ENCODE data around the gene ATF7.
A peak's percentile ranks its signal among the peaks of the same experiment; 100 is the strongest.

The ATF7 gene

GRCh38 chr12:53625946-53626701, at the start of gene ATF7 (continued):
- TF ChIP-seq, protein P1, sequence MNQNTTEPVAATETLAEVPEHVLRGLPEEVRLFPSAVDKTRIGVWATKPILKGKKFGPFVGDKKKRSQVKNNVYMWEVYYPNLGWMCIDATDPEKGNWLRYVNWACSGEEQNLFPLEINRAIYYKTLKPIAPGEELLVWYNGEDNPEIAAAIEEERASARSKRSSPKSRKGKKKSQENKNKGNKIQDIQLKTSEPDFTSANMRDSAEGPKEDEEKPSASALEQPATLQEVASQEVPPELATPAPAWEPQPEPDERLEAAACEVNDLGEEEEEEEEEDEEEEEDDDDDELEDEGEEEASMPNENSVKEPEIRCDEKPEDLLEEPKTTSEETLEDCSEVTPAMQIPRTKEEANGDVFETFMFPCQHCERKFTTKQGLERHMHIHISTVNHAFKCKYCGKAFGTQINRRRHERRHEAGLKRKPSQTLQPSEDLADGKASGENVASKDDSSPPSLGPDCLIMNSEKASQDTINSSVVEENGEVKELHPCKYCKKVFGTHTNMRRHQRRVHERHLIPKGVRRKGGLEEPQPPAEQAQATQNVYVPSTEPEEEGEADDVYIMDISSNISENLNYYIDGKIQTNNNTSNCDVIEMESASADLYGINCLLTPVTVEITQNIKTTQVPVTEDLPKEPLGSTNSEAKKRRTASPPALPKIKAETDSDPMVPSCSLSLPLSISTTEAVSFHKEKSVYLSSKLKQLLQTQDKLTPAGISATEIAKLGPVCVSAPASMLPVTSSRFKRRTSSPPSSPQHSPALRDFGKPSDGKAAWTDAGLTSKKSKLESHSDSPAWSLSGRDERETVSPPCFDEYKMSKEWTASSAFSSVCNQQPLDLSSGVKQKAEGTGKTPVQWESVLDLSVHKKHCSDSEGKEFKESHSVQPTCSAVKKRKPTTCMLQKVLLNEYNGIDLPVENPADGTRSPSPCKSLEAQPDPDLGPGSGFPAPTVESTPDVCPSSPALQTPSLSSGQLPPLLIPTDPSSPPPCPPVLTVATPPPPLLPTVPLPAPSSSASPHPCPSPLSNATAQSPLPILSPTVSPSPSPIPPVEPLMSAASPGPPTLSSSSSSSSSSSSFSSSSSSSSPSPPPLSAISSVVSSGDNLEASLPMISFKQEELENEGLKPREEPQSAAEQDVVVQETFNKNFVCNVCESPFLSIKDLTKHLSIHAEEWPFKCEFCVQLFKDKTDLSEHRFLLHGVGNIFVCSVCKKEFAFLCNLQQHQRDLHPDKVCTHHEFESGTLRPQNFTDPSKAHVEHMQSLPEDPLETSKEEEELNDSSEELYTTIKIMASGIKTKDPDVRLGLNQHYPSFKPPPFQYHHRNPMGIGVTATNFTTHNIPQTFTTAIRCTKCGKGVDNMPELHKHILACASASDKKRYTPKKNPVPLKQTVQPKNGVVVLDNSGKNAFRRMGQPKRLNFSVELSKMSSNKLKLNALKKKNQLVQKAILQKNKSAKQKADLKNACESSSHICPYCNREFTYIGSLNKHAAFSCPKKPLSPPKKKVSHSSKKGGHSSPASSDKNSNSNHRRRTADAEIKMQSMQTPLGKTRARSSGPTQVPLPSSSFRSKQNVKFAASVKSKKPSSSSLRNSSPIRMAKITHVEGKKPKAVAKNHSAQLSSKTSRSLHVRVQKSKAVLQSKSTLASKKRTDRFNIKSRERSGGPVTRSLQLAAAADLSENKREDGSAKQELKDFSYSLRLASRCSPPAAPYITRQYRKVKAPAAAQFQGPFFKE (tag by site-specific recombination; IDR thresholded peaks at IDR 0.05; ENCODE audit: borderline replicate concordance) = no peak
- TF ChIP-seq ZNF621 (tag by site-specific recombination; IDR thresholded peaks at IDR 0.05) (no peak), ZNF274 (IDR thresholded peaks at IDR 0.05; ENCODE audit: low read length) (no peak), ZNF274 (tag by site-specific recombination; IDR thresholded peaks at IDR 0.05; ENCODE audit: borderline replicate concordance) (no peak), ZNF121 (tag by site-specific recombination; IDR thresholded peaks at IDR 0.05) (no peak), ZNF510 (tag by site-specific recombination; IDR thresholded peaks at IDR 0.05; ENCODE audit: insufficient replicate concordance) (no peak), EGR2 (tag by site-specific recombination; IDR thresholded peaks at IDR 0.05; ENCODE audit: low read depth) (peak; percentile 86), SETDB1 (IDR thresholded peaks at IDR 0.05; ENCODE audit: insufficient read length, low read length) (no peak), GLI4 (tag by site-specific recombination; IDR thresholded peaks at IDR 0.05) (no peak), SP2 (tag by site-specific recombination; IDR thresholded peaks at IDR 0.05) (peak; percentile 100), ZBTB11 (tag by site-specific recombination; conservative IDR thresholded peaks at IDR 0.05; ENCODE audit: low read depth) (no peak), KLF16 (tag by site-specific recombination; IDR thresholded peaks at IDR 0.05) (peak; percentile 97), ZSCAN16 (tag by site-specific recombination; IDR thresholded peaks at IDR 0.05) (no peak; the same call in 1 of the 2 replicates), ZNF501 (tag by site-specific recombination; IDR thresholded peaks at IDR 0.05) (peak; percentile 94), ZNF37A (tag by site-specific recombination; IDR thresholded peaks at IDR 0.05) (no peak), ZNF175 (tag by site-specific recombination; IDR thresholded peaks at IDR 0.05) (no peak), ZFP41 (tag by site-specific recombination; IDR thresholded peaks at IDR 0.05; ENCODE audit: borderline replicate concordance) (no peak), ZNF626 (tag by site-specific recombination; IDR thresholded peaks at IDR 0.05) (no peak), ZBTB1 (tag by site-specific recombination; IDR thresholded peaks at IDR 0.05) (no peak), ZBTB49 (tag by site-specific recombination; IDR thresholded peaks at IDR 0.05; ENCODE audit: low read depth) (no peak), ZNF580 (tag by site-specific recombination; IDR thresholded peaks at IDR 0.05) (peak; percentile 64), ZNF521 (tag by site-specific recombination; IDR thresholded peaks at IDR 0.05) (no peak)
- TF ChIP-seq, protein P2, sequence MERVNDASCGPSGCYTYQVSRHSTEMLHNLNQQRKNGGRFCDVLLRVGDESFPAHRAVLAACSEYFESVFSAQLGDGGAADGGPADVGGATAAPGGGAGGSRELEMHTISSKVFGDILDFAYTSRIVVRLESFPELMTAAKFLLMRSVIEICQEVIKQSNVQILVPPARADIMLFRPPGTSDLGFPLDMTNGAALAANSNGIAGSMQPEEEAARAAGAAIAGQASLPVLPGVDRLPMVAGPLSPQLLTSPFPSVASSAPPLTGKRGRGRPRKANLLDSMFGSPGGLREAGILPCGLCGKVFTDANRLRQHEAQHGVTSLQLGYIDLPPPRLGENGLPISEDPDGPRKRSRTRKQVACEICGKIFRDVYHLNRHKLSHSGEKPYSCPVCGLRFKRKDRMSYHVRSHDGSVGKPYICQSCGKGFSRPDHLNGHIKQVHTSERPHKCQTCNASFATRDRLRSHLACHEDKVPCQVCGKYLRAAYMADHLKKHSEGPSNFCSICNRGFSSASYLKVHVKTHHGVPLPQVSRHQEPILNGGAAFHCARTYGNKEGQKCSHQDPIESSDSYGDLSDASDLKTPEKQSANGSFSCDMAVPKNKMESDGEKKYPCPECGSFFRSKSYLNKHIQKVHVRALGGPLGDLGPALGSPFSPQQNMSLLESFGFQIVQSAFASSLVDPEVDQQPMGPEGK (tag by site-specific recombination; IDR thresholded peaks at IDR 0.05) = peak; percentile 100
- TF ChIP-seq, protein P3, sequence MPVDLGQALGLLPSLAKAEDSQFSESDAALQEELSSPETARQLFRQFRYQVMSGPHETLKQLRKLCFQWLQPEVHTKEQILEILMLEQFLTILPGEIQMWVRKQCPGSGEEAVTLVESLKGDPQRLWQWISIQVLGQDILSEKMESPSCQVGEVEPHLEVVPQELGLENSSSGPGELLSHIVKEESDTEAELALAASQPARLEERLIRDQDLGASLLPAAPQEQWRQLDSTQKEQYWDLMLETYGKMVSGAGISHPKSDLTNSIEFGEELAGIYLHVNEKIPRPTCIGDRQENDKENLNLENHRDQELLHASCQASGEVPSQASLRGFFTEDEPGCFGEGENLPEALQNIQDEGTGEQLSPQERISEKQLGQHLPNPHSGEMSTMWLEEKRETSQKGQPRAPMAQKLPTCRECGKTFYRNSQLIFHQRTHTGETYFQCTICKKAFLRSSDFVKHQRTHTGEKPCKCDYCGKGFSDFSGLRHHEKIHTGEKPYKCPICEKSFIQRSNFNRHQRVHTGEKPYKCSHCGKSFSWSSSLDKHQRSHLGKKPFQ (tag by site-specific recombination; IDR thresholded peaks at IDR 0.05) = no peak

Data from HEK293 (cell line).